GM21360 (cell line): ENCODE results near the gene SPATA3.

Source experiments
- ATAC-seq: cut with Tn5 transposase; IDR thresholded peaks from one replicate; pipeline ENCODE4 v1.9.1; 2021; ENCODE audit warnings: mild to moderate bottlenecking, moderate library complexity; ENCODE audit not compliant: unreplicated experiment

The SPATA3 gene

DNA sequence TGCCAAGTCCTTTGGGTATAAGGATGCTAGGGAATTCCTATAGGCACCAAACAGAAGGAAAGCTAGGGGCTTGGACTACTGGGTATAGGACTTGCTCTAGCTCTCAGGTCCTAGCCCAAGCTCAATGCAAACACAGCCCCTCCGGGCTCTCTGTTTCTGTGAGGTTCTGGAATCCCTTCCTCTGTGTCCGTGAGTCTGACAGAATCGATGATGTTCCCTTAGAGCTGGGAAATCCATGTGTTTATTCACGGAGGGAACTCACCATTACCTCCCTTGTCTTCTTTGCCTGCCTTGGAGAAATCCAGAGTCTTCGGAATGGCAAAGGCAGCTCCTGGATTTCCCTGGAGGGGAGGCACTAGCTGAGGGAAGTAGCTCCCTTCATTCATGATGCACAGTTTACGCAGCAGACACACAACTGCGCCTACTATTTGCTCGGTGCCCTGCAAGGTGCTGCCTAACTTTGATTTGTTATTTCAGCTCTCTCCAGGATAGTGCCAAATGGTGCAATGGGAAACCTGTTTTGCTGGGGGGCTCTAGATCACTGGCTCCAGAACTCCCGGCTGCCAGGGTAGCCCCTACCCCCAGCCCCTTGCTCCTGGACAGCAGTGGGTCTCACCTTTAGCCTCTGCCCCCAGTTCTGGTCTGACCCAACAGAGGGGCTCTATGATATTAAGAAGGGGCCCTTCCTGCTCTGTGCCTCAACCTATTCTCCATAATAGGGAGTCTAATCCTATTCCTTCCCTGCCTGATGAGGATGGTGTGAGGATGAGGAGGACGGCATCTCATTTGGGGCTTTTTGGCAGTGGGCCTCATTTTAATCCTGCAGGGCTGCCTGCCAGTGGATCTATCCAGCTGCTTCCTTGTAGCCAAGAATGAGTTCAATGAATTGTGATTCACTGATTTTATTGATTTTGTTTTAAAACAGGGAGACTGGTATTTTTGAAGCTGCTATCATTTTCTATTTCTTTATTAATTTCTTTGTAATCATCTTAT, 52.3 kb downstream of the SPATA3 start:
- ATAC-seq, result no peak

DNA sequence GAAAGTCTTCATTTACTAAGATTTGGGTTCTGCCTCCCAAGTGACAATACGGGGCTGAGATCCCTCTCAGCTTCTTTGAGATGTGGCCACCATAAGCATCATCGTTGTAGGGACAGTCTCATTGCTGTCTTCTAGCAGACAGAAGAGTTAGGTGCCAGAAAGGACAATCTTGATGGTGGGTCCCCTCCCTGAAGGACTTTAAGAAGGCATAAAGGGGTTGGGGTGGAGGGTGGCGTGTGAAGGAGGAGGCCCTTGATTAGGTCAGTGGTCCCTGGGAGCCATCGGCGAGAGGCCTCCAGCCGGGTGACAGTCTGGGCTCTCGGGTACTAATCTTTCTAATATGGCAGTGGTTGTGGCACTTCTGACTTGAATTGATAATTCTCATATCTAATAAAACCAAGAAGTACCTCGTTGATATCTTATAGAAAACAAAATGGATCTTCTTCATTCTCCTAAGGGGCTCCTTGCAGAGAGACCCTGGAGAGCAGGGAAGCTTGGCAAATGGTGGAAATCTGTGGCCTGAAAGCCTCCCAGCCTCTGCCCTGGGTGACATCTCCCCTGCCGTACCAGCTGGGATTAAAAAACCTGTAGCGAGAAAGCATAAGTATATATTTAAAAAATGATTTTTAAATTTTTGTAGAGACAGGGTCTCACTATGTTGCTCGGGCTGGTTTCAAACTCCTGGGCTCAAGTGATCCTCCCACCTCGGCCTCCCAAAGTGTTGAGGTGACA, 53.5 kb downstream of the SPATA3 start:
- no peak for ATAC-seq

DNA sequence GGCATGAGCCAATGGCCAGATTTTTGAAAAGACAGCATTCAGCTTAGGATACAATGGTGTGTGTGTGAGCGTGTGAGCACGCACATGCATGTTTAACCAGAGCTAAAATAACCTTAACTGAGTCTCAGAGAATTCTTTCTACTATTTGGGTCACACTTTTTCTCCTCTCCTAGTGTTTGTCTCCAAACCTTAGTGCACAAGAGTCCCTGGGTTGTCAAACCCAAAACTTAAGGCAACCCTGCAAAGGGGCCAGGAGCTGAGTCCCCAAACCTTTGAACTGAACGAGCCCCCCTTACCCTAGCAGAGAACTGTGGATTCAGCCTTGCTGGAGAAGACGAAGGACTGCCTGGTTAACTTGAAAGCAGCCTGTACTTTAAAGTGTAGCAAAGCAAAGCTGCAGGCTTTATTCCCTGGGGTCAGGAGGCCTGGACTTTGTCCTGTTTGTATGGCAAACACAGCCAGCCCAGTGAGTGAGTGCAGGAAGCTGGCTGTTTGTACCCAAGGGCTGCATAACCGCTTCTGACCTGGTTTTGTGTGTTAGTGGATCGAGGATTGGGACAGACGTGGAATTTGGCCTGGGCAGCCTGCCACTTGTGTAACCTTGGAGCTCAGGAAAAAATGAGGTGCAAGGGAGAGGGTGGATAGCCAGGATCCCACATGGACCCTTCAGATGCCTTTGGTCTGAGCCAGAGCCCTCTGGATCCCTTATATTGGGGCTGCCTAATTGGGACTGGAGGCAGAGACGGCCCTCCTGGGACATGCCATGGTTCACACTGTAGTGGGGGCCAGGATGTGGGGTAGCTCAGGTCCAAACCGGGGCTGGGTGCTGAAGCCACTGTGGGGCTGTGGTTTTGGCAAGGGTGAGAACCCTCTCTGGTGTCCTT, 54.3 kb downstream of the SPATA3 start:
- ATAC-seq, result no peak

DNA sequence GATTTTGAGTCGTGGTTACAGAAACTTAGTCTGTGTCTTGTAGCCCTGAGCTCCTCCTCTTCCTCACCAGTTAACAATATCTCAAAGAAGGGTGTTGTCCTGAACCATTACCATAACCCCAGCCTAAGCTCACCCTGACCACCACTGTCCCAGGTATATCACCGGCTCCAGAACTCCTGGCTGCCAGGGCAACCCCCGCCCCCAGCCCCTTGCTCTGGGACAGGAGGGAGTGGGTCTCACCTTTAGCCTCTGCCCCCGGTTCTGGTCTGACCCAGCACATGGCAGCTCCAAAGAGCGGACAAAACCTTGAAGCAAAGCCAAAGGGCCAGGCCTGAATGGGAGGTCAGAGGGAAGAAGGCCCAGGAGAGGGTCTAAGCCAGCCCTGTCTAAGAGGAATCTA, 55.2 kb downstream of the SPATA3 start:
- no peak for ATAC-seq

DNA sequence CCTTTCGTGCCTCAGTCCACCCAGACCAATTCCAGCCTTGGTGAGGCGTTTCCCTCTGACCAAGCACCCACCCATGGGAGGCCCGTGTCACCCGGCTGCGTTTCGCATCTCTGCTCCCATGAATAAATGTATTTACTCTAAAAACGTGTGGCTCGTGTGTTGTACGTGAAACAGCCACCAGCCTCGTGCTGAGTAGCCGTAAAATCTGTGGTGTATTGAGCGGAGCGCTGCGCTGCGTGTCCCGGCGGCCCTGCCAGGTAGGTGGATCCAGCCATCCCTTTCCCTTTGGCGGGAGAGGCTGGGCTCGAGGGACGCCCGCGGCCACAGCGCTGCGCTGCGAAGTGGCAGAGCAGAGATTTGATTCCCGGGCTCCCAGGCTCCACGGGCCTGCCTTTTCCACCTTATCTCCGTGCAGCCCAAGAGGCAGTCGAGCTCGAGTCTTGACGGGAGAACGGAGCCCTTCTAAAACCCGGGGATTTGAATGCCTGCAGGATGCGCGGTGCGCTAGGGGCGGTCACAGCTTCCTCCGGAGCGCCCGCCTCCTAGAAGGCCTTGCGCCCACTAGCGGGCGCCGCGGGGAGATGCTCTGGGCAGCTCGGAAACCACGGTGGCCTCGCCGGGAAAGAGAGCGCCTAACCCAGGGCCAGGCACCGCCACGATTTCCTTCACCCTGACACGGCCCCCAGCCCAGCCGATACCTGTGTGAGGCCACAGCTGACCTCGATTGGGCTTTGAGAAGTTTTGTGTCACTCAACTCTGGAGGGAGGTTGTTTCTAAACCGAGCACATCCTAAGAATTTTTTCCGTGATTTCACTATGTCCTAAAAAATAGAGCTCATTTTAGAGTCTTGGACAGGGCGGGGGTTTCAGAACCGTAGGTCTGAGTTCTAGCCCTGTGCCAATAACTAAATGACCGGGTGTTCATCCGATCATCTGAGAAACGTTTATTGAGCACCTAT, 56.9 kb downstream of the SPATA3 start:
- peak; percentile 47 for ATAC-seq

DNA sequence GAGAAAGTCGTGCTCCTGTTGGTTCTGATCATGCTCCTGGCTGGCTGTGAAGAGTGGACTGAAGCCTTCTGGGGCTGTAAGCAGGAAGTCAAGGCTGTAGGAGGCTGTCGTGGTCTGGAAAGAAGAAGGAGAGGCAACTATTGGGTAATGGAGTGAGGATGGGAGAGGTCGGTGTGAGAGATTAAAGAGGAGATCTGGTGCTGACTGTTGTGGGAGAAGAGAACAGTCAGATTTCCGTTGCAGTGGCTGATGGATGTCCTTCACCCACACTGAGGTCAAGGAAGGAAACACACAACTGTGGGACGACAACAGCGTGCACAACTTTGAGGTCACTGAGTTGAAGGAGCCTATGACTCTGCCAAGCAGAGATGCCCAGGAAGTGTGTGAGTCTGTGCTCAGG, 57.9 kb downstream of the SPATA3 start:
- ATAC-seq, result no peak

DNA sequence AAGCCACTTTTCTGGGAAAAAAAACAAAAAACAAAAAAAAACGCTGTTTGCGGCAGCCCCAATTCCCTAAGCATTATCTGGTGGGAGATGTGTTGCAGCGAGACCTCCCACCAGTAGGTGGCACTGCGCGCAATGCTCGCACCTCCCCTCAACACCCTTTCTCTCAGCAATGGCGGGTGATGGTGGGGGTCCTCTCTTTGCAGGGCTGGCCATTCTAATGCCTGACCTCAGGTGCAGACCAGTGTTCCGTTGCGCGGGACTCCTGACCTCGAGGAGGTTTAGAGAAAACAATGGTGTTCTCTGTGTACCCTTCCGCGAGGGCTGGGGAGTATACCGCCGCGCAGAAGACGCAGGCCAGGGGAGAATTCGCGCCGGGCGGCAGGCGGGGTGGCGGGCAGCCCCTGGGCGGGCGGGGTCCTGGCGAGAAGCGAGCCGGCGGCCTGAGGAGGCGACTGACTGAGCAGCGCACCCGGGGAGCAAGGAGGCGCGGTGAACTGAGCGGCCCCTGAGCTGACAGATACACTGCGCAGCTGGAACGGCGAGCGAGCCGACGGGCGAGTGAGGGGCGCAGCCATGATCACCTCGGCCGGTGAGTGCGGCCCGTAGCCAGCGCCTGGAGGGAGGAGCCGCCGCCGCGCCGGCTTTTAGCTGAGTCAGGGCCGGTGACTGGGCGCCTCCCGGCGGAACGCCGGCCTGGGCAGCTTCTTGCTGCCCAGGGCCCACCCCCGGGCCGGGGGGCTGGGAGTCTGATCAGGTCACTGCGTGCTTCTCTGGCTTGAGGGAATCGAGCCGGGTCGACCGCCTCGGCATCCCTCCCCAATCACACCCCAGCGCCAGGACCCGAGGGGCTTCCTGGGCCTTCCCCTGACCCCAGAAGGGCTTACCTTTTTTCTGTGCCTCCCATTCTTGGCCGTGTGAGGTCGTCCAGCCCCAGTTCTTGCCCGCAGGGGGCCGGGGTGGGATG, 60.8 kb downstream of the SPATA3 start, which contains the start of gene PSMD1:
PSMD1 (plus strand) TSS at position 415 of the 964 bp plus-strand sequence; CDS start at position 574, 159 bp downstream.
- ATAC-seq, result peak; percentile 76

DNA sequence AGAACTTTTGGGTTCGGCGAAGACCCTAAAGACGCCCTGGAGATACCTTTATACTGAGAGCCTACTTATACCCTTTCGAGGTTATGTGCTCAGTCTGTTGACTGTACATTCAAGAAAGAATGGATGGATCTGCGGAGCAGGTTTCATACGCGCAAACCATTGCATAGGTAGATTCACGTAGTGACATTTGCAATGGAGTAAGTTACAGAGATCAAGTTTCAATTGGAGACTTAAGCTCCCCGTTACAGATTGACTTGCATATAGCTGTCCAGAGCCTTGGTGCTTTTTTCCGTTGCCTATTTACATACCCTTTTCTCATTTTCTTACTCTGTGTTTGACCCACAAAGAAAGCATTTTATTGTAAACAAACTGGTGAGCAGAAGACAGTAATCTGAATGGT, 61.7 kb downstream of the SPATA3 start:
- ATAC-seq, result no peak
